DMS 273 (cell line): ENCODE data around the gene HMCN2.
"Not testable (repeated sequence)": the region's sequence is repeated elsewhere in the genome, so short reads cannot be mapped to it uniquely, and the experiment has no call there.

Experiments
- DNase-seq: peaks from one replicate; lab custom pipeline; 2025; ENCODE audit not compliant: unreplicated experiment; lab: John Stamatoyannopoulos, UW

HMCN2 gene

DNA sequence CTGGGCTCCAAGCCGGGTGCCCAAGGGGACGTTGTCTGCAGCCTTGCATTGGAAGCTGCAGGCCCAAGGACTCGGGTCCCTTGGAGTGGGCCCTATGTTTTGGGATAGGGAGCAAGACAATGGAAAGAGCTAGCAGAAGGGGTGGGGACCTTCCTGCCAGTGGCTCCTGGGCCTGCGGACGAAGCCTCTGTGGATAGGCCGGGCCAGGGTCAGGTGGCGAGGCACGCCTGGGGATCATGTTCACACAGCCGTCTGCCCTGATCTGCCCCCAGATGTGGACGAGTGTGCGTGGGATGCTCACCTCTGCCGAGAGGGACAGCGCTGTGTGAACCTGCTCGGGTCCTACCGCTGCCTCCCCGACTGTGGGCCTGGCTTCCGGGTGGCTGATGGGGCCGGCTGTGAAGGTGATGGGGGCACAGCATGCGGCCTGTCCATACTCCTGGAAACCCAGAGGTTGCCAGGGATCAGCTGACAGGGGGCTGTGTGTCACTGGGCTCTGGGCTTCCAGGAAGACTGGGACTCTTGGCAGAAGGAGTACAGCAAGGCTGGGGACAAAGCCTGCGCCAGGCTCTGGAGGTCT lies 162.6 kb downstream of the HMCN2 start:
- no peak for DNase-seq

DNA sequence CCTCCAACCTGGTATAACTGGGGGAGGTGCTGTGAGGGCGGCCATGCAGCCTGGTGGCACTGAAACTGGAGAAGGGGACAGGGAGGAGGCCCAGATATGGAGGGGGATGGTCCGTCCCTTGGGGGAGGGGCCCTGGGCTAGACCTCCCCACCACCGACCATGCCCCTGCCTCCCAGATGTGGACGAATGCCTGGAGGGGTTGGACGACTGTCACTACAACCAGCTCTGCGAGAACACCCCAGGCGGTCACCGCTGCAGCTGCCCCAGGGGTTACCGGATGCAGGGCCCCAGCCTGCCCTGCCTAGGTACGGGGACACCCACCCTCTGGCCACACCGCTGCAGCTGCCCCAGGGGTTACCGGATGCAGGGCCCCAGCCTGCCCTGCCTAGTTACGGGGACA lies 163.8 kb downstream of the HMCN2 start:
- DNase-seq = no peak

DNA sequence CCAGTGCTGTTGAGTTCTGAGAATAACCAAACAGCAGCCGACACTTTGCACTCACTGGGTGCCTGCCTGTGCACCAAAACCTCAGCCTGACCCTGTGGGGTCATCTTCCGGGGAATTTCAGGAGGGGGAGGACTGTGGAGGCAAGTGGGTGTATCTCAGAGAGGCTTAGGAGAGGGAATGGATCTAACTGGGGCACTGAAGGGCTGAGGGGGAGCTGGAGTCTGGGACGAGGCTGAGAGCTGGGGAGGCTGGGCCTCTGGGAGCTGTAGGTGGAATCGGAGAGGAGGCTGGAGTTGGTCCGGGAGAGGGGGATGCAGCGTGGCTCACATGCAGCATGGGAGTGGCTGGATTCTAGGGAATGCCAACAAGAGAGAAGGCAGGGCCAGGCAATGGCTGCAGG lies 164.3 kb downstream of the HMCN2 start:
- DNase-seq = no peak

DNA sequence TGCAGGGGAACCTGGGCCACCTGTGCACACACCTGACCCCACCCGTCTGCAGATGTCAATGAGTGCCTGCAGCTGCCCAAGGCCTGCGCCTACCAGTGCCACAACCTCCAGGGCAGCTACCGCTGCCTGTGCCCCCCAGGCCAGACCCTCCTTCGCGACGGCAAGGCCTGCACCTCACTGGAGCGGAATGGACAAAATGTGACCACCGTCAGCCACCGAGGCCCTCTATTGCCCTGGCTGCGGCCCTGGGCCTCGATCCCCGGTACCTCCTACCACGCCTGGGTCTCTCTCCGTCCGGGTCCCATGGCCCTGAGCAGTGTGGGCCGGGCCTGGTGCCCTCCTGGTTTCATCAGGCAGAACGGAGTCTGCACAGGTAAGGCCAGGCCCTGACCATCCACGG lies 164.7 kb downstream of the HMCN2 start:
- no peak for DNase-seq

DNA sequence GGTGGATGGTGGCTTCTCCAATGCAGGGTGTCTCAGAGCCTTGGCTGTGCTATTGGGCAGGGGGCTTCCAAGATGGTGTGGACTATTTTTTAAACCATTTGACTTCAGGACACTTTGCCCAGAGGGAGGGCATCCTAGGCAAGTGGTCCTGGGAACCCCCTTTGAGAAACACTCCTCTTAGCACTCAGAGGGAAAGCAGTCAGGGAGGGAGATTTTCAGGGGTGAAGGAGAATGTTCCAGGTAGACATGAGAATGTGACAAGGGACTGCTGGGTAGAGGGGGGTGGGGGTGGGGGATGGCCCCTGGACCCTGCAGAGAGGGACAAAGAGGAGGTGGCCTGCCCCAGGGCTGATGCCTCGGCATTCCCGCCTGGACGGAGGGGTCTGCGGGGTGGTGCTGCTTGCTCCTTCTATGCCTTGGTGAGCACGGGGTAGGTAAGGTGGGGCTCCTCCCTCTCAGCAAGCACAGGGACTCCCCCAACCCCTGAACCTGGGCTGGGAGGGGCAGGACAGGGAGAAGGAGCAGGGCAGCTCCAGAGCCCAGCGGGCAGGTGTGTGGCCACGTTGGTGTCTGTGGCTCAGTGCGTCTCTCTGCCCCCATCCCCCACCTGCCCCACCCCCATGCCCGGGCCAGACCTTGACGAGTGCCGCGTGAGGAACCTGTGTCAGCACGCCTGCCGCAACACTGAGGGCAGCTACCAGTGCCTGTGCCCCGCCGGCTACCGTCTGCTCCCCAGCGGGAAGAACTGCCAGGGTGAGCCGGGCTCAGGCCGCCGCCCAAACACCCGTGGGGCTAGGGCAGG lies 165.4 kb downstream of the HMCN2 start:
- DNase-seq = no peak

DNA sequence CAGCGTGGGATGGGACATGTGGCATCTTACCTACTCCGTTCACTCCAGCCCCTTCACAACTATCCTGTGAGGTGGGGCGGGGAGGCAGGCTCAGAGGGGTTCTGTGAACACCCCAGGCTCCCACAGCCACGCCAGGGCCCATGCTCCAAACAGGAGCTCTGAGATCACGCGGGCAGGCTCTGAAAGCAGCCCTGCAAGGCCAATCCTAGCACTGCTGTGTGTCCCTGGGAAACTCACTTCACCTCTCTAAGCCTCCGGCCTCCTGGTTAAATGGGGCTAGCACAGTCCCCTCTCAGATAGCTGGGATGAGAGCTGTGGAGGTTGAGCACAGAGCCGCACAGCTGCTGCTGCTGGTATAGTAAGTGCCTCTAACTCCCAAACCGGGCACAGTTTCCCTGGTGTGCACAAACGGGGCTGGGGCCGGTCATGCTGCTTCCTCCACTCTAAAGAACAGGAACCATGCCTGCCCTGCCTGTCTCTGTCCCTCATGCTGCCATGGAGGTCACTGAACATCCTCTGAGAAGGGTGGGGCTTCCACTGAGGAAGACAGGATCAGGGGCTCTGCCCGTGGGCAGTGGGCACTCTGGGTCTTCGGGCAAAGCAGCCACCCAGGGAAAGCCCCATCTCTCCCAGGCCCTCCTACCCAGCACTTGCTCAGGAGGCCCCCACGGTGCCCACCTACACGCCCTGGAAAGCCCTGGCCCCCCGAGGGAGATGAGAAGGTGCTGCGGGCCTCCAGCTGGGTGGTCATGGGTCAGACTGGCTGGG lies 166.2 kb downstream of the HMCN2 start:
- no peak for DNase-seq

DNA sequence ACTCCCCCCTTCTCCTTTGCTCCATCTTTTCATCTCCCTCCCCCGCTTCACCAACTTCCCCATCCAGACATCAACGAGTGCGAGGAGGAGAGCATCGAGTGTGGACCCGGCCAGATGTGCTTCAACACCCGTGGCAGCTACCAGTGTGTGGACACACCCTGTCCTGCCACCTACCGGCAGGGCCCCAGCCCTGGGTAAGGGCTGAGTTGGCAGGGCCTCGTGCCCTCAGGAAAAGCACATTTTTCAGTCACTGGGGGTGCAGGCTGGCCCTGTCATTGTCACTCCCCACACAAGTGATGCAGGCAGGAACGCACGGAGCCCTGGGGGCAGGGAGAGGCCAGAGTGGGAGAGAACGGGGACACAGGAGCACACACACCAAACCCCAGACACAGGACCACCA lies 166.8 kb downstream of the HMCN2 start:
- DNase-seq = peak; percentile 32

DNA sequence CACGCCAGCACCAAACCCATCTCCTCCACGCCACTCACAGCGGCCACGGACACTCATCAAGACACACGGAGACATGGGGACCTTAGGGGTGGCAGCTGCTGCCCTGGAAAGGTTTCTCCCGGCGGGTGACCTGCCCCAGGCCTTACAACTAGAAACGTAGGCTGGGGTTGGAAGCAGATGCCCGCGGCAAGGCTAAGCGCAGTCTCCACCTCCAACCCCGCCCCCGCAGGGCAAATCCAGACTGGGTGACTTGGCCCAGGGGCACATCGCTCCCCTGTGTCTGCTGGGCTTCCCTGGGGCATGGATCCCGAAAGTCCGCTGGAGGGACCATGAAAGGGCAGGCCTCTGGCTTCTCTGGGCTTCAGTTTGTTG lies 167.2 kb downstream of the HMCN2 start:
- no peak for DNase-seq

DNA sequence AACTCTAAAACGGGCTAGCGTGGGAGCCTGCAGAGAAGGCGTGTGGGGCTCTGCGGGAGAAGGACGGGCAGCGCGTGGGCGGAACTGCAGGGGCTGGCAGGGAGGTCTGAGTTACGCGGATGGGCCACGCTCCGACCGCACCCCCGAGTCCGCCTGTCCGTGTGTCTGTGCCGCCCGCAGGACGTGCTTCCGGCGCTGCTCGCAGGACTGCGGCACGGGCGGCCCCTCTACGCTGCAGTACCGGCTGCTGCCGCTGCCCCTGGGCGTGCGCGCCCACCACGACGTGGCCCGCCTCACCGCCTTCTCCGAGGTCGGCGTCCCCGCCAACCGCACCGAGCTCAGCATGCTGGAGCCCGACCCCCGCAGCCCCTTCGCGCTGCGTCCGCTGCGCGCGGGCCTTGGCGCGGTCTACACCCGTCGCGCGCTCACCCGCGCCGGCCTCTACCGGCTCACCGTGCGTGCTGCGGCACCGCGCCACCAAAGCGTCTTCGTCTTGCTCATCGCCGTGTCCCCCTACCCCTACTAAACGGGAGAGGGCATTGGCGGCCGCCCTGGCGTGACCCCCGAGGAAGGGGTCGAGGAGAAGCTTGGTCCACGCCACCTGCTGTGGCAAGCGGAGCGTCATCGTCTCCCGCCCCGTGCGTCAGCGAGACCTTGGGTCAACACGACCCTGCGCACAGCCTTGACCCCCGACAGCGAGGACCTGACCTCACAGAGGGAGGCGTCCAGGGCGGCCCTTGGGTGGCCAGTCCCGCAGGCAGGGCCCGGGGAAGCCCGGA lies 167.8 kb downstream of the HMCN2 start:
- DNase-seq = no peak

DNA sequence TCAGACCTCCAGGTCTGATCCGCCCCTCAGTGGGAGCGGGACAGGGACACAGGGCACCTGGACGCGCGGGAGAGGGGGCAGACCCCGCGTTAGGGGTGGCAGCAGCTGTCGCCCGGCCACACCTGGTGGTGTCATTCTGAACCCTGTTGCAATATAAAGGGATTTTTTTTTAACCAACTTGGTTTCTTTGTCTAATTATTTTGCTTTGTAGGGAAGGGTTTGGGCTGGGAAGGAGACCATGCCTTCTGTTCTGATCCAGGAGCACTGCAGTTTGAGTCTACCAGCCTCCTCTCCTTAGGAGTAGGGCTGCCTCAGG lies 168.3 kb downstream of the HMCN2 start:
- DNase-seq = no peak

DNA sequence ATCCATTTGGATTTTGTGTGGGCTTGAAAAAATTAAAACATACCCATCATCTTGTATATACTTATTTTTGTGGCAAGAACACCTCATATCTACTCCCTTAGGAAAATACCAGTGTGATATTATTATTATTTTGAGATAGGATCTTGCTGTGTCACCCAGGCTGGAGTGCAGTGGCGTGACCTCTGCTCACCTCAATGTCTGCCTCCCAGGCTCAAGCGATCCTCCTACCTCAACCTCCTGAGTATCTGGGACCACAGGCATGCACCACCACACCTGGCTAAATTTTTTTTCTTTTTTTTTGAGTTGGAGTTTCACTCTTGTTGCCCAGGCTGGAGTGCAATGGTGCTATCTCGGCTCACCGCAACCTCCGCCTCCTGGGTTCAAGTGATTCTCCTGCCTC lies 169.1 kb downstream of the HMCN2 start:
- not testable (repeated sequence) for DNase-seq

DNA sequence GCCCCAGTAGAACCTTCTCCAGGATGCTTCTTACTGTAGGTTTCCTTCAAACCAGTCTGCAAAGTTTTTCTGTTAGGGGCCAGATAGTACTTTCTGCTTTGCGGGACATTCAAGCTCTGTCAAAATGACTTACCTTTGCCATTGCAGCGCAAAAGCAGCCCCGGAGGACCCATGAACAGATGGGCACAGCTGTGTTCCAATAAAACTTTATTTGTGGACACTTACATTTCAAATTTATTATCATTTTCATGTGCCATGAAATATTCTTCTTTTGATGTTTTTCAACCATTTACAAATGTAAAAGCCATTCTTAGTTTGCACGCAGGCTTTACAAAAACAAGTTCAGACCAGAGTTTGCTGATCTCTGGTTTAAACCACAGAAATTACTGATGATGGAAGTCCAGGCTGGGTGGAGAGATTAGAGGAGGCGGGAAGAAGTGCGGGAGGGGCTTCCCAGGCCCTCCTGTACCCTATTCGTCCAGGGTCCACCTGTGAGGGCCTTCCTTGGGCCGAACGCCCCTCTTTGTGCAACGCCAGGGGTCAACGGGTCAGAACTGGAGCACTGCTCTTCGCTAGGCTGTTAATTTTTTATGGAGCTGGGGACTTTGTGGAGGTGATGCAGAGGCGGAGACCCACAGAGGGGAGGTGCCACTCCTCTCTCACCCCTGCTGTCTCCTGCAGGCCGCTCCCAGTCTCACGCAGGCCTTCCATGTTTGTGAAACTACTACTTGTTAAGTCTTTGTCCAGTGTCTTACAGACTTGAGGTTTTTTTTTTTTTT lies 171.6 kb downstream of the HMCN2 start:
- DNase-seq = no peak

DNA sequence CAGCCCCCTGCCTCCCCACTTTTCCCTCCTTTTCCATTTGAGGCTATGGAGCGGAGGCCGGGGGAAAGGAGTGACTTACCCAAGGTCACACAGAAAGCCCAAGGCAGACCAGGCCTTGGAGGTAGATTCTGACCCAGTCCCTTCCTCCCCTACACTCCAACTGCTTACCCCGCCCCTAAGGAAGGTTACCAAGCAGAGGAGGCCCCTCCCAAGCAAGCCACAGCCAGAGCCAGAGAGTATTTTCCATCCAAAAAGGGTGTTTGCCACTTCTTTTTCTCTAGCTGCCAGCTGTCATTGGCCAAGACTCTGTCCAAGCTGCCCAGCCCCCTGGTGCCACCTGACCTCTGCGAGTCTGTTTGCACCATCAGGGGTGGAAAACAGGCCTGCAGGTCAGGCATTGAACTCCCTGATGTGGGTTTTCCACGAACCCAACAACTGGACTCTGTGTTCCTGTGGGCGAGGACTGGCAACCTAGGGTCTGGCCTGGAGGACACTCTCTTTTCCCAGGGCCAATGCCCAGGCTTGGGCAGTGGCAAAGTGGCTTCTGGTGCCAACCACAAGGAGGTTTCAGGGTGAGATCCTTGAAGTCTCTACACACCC lies 172.9 kb downstream of the HMCN2 start:
- no peak for DNase-seq

DNA sequence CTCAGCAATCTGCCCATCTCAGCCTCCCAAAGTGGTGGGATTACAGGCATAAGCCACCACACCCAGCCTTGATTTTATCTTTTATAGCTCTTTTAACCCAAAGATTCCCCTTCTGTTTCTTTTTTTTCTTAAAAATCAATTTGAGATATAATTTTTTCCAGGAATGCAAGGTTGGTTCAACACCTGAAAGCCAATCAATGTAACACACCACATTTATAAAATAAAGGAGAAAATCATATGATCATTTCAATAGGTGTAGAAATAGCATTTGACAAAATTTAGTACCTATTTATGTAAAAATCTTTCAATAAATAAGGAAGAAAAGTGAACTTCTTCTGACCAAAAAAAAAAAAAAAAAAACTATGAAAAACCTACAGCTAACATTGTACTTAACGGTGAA lies 175.5 kb downstream of the HMCN2 start:
- no peak for DNase-seq

DNA sequence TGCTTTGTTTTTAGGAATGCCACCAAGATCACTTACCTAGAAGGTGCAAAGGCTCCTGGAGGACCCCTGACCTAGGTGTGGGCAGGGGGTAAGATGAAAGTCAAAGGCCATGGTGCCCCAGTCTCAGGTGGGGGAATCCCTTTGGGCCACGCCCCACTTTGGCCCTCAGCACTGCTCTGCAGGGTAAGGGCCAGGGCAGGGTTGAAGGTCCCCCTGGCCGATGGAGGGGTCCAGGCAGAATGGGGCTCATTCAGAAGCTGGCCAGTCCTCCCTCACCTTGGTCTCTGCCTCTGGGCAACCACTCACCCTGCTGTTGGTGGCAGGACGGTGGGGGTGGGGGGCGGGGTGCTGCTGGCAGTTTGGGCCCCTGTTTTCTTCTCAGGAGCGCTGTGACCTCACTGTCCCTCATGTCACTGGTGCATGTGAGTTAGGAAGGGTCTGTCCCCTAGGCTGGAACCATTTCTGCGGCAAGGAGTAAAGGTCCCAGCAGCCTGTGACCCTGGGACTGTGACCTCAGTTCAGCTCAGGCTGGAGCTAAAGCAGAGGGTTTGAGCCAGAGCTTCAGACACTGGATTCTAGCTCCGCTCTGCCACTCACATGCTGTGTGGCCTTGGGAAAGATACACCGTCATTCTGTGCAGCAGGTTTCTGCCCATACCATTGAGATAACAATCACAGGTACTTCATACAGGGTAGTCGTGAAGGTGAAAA lies 177.3 kb downstream of the HMCN2 start:
- no peak for DNase-seq

DNA sequence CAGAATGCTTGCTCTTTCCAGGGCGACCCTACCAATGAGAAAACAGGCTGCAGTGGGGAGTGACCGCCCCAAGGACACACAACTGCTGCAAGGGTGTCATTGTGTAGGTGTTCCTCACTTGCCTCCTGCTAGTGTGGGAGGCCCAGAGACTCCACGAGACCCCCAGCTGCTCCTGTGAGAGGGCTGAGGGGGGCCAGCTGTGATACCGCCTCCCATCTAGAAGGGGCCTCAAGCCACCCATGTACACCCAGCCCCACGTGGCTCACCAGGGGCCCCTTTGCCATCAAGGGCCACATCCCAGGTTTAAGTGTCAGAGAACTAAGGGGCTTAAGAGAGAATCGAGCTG lies 177.9 kb downstream of the HMCN2 start:
- DNase-seq = no peak

DNA sequence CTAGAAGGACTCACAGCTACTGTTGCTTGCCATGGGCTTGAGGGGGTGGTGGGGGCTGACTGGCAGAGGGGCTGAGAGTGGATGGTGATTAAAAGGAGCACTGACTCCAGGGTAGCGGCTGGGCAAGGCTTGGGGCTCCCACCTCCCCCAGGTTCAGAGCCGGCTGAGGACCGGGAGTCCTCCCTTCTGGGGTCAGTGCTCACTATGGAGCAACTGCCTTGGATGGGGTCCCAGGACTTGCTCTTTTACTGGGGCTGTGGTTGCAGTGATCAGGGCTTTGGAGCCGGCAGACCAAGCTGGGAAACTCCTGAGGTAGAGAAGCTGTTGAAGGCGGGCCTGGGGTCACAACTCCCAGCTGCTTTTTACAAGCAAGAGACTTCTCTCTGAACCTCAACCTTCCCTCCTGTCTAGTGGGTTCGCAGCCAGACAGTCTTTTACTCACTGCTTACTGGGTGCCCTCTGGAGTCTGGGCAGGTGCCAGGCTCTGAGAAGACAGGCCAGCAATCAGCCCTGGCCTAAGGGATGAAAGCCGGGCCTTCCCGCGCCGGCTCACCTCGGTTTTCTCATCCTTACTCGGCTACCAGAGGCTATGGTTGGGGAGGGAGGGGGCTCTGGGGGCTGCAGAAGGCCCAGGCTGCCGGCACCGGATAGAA lies 178.4 kb downstream of the HMCN2 start:
- no peak for DNase-seq

DNA sequence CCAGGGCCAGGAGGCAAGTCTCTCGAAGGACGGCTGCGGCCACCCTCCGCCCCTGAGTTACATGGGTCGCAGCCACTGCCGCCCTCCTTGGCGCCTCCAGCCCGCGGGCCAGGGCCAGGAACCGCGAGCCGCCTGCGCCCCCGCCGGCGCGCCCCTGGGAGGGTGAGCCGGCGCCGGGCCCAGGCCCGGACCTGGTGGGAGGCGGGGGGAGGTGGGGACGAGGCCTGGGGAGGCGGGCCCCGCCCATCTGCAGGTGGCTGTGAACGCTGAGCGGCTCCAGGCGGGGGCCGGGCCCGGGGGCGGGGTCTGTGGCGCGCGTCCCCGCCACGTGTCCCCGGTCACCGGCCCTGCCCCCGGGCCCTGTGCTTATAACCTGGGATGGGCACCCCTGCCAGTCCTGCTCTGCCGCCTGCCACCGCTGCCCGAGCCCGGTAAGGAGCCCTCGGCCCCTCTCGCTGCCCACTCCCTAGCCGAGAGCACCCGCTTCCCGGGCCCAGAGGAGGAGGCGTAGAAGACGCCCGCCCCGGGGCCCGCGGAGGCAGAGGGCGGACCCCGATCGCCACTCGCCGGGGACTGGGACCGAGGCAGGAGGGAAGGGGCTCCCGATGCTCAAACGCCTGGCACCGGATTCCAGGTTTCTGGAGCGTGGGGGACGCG lies 179.1 kb downstream of the HMCN2 start, which contains the start of gene ASS1:
TSS of gene ASS1 (plus strand) at position 397 of the 657 bp plus-strand sequence. CDS start 7,268 bp downstream, outside the sequence.
- peak; percentile 92 for DNase-seq
